ENCODE results near the gene IL17REL.
"Not testable (repeated sequence)": the region's sequence is repeated elsewhere in the genome, so short reads cannot be mapped to it uniquely, and the experiment has no call there.

IL17REL gene

GRCh38 chr22:49991167-49991566 lies 21.4 kb downstream of the IL17REL start:
- no peak for DNase-seq (ENCODE audit: low read depth)

DNA sequence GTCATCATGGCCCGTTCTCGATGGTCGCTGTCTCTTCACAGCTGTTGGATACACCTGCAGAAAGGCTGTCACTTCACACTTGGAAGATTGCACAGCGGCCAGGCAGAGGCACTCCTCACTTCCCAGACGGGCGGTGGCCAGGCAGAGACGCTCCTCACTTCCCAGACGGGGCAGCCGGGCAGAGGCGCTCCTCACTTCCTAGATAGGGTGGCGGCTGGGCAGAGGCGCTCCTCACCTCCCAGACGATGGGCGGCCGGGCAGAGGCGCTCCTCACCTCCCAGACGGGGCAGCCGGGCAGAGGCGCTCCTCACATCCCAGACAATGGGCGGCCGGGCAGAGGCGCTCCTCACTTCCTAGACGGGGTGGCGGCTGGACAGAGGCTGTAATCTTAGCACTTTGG lies 22.7 kb downstream of the IL17REL start:
- not testable (repeated sequence) for H3K4me3 ChIP-seq (ENCODE audit: low read depth, low read length)

More at GRCh38 chr22:49991167-49991566, 21.4 kb downstream of the IL17REL start:
- TF ChIP-seq, protein P1, sequence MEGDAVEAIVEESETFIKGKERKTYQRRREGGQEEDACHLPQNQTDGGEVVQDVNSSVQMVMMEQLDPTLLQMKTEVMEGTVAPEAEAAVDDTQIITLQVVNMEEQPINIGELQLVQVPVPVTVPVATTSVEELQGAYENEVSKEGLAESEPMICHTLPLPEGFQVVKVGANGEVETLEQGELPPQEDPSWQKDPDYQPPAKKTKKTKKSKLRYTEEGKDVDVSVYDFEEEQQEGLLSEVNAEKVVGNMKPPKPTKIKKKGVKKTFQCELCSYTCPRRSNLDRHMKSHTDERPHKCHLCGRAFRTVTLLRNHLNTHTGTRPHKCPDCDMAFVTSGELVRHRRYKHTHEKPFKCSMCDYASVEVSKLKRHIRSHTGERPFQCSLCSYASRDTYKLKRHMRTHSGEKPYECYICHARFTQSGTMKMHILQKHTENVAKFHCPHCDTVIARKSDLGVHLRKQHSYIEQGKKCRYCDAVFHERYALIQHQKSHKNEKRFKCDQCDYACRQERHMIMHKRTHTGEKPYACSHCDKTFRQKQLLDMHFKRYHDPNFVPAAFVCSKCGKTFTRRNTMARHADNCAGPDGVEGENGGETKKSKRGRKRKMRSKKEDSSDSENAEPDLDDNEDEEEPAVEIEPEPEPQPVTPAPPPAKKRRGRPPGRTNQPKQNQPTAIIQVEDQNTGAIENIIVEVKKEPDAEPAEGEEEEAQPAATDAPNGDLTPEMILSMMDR (IDR thresholded peaks at IDR 0.05; ENCODE audit: low read depth, low read length, missing control alignments): no peak
- H3K4me3 ChIP-seq (ENCODE audit: low read depth, low read length): no peak overlapping the region

DNA sequence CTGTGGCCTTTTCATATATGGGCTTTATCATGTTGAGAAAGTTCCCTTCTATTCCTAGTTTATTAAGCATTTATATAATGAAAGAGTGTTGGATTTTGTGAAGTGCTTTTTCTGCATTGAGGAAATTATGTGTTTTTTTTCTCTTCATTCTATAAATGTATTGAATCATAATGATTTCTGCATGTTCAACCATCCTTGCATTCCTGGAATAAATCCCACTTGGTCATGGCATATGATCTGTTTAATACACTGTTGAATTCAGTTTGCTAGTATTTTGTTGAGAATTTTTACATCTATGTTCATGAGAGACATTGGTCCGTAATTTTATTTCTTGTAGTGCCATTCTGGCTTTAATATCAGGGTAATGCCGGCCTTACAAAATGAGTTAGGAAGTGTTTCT lies 26.2 kb downstream of the IL17REL start:
- H3K4me3 ChIP-seq (ENCODE audit: low read depth, low read length): no peak overlapping the region

More for the DNA sequence above, 22.7 kb downstream of the IL17REL start:
- not testable (repeated sequence) for DNase-seq (ENCODE audit: low read depth)

GRCh38 chr22:49983148-49984042 lies 29.2 kb downstream of the IL17REL start:
- no peak overlapping the region for H3K4me3 ChIP-seq (ENCODE audit: low read depth, low read length)
- DNase-seq (ENCODE audit: low read depth): no peak

More for the DNA sequence above, 26.2 kb downstream of the IL17REL start:
- TF ChIP-seq, protein P1 (IDR thresholded peaks at IDR 0.05; ENCODE audit: low read depth, low read length, missing control alignments): no peak
- DNase-seq (ENCODE audit: low read depth): no peak

GRCh38 chr22:49981799-49982198 lies 30.8 kb downstream of the IL17REL start:
- H3K4me3 ChIP-seq (ENCODE audit: low read depth, low read length); DNase-seq (ENCODE audit: low read depth): not testable (repeated sequence)

More at GRCh38 chr22:49983148-49984042, 29.2 kb downstream of the IL17REL start:
- TF ChIP-seq, protein P1 (IDR thresholded peaks at IDR 0.05; ENCODE audit: low read depth, low read length, missing control alignments): peak; percentile 36

GRCh38 chr22:49979587-49980264 lies 32.8 kb downstream of the IL17REL start:
- DNase-seq (ENCODE audit: low read depth): no peak
- TF ChIP-seq, protein P1 (IDR thresholded peaks at IDR 0.05; ENCODE audit: low read depth, low read length, missing control alignments): peak; percentile 63
- no peak overlapping the region for H3K4me3 ChIP-seq (ENCODE audit: low read depth, low read length)

DNA sequence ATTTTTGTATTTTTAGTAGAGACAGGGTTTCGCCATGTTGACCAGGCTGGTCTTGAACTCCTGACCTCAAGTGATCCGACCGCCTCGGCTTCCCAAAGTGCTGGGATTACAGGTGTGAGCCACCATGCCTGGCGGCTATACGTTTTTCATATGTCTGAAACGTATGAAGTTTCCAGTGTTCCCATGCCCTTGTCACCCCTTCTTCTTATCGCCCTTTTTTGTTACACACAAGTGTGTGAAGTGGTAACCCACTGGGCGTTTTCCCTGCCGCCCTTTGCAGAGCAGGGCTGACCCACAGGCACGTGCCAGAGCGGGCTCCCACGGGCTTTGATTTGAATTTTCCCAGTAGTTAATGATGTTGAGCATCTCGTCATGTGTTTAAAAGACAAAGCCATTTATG lies 35.0 kb downstream of the IL17REL start:
- H3K4me3 ChIP-seq (ENCODE audit: low read depth, low read length): no peak overlapping the region
- DNase-seq (ENCODE audit: low read depth): no peak
- TF ChIP-seq, protein P1 (IDR thresholded peaks at IDR 0.05; ENCODE audit: low read depth, low read length, missing control alignments): no peak

All from GM12864 (cell line).